ENCODE data around the gene CFDP1.

CFDP1 gene

DNA sequence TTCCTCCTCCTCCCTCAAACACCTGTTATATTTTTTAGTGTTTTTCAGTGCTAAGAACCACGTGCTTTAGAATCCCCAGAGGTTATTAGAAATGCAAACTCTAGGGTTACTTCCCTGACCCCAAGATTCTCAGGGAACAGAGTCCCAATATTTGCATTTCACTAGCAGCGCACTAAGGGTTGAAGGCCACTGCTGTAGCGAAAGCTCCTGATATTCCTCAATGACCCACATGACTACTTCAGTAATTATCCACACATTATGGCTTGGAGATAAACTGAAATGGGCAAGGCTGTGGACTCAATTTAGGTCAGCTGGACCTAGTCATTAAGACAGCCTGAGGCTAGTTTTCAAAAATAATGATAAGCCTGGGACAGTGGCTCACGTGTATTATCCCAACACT lies 103.4 kb downstream of the CFDP1 start:
- TF ChIP-seq EZH2 (optimal IDR thresholded peaks at IDR 0.05; ENCODE audit: low read depth, low read length) = no peak
- TF ChIP-seq EZH2phosphoT487 (IDR thresholded peaks at IDR 0.05; ENCODE audit: low read length) = no peak
- TF ChIP-seq CTCF (IDR thresholded peaks at IDR 0.05; ENCODE audit: low read length) = no peak
- Histone ChIP-seq H3K9me3 (replicated peaks; ENCODE audit: insufficient read depth, low read length) (no peaks in the 10 kb centered on the region), H4K20me1 (ENCODE audit: insufficient read depth, low read length) (no peaks in the 10 kb centered on the region), H3F3A (ENCODE audit: insufficient read depth, low read length) (no peaks in the 10 kb centered on the region), H3K4me2 (ENCODE audit: low read depth, low read length) (no peak overlapping the region), H3K4me3 (ENCODE audit: low read length) (no peak overlapping the region), H3K9ac (ENCODE audit: low read length) (no peak overlapping the region), H3K36me3 (replicated peaks; ENCODE audit: insufficient read depth, low read length) (no peaks in the 10 kb centered on the region), H3K9me2 (replicated peaks; ENCODE audit: insufficient read depth, low read length) (no peaks in the 10 kb centered on the region), H3K27ac (ENCODE audit: low read length) (no peak overlapping the region), H2AFZ (ENCODE audit: low read length) (no peak overlapping the region), H3K4me1 (ENCODE audit: low read length) (no peaks in the 10 kb centered on the region), H3K79me2 (ENCODE audit: low read length) (no peaks in the 10 kb centered on the region), H3K27me3 (replicated peaks; ENCODE audit: insufficient read depth, low read length) (no peaks in the 10 kb centered on the region; the same call in 1 of the 2 replicates)
- no peak for DNase-seq

DNA sequence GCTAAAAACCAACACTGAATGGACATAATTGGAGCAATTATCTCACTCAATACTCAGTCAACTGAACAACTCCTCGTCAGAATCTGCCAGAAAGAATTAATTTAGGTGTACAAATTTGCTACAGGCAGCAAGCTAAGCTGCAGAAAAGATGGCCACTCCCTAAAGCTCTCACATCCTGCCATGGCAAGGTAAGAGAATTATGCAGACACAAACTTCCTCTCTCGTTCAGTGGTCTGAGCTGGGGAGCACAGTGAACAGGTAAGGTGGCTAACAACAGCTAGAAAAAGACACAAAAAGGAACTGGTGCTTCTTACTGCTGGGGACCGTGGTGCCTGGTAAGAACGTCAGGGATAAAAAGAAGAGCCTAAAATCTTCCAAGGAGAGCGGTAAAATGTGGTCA lies 107.0 kb downstream of the CFDP1 start:
- Histone ChIP-seq H3F3A (ENCODE audit: insufficient read depth, low read length) (no peaks in the 10 kb centered on the region), H3K9me2 (replicated peaks; ENCODE audit: insufficient read depth, low read length) (no peaks in the 10 kb centered on the region), H3K4me2 (ENCODE audit: low read depth, low read length) (no peak overlapping the region), H2AFZ (ENCODE audit: low read length) (no peak overlapping the region), H3K27me3 (replicated peaks; ENCODE audit: insufficient read depth, low read length) (peaks cover 4% of the 10 kb centered on the region), H3K9ac (ENCODE audit: low read length) (no peak overlapping the region), H3K36me3 (replicated peaks; ENCODE audit: insufficient read depth, low read length) (no peaks in the 10 kb centered on the region), H3K4me1 (ENCODE audit: low read length) (no peaks in the 10 kb centered on the region), H3K79me2 (ENCODE audit: low read length) (no peaks in the 10 kb centered on the region), H4K20me1 (ENCODE audit: insufficient read depth, low read length) (no peaks in the 10 kb centered on the region), H3K4me3 (ENCODE audit: low read length) (no peak overlapping the region), H3K27ac (ENCODE audit: low read length) (no peak overlapping the region), H3K9me3 (replicated peaks; ENCODE audit: insufficient read depth, low read length) (no peaks in the 10 kb centered on the region)
- DNase-seq = no peak
- TF ChIP-seq CTCF (IDR thresholded peaks at IDR 0.05; ENCODE audit: low read length) = no peak
- TF ChIP-seq EZH2 (optimal IDR thresholded peaks at IDR 0.05; ENCODE audit: low read depth, low read length) = no peak
- no peak for TF ChIP-seq EZH2phosphoT487 (IDR thresholded peaks at IDR 0.05; ENCODE audit: low read length)

GRCh38 chr16:75323933-75324332 lies 109.4 kb downstream of the CFDP1 start:
- no peaks in the 10 kb centered on the region for H4K20me1 ChIP-seq (ENCODE audit: insufficient read depth, low read length)
- H3F3A ChIP-seq (ENCODE audit: insufficient read depth, low read length) = no peaks in the 10 kb centered on the region
- DNase-seq = no peak
- no peak overlapping the region for H3K4me3 ChIP-seq (ENCODE audit: low read length)
- no peaks in the 10 kb centered on the region for H3K79me2 ChIP-seq (ENCODE audit: low read length)
- H3K27me3 ChIP-seq (replicated peaks; ENCODE audit: insufficient read depth, low read length) = peaks cover 9% of the 10 kb centered on the region
- no peak overlapping the region for H3K9ac ChIP-seq (ENCODE audit: low read length)
- no peak overlapping the region for H3K27ac ChIP-seq (ENCODE audit: low read length)
- no peaks in the 10 kb centered on the region for H3K36me3 ChIP-seq (replicated peaks; ENCODE audit: insufficient read depth, low read length)
- TF ChIP-seq EZH2phosphoT487 (IDR thresholded peaks at IDR 0.05; ENCODE audit: low read length) (no peak), CTCF (IDR thresholded peaks at IDR 0.05; ENCODE audit: low read length) (no peak), EZH2 (optimal IDR thresholded peaks at IDR 0.05; ENCODE audit: low read depth, low read length) (no peak)
- peaks cover 10% of the 10 kb centered on the region for H3K4me1 ChIP-seq (ENCODE audit: low read length)
- H3K9me3 ChIP-seq (replicated peaks; ENCODE audit: insufficient read depth, low read length) = no peaks in the 10 kb centered on the region
- H2AFZ ChIP-seq (ENCODE audit: low read length) = no peak overlapping the region
- H3K9me2 ChIP-seq (replicated peaks; ENCODE audit: insufficient read depth, low read length) = no peaks in the 10 kb centered on the region
- H3K4me2 ChIP-seq (ENCODE audit: low read depth, low read length) = no peak overlapping the region

All from MM.1S (cell line).